Measurements from ENCODE around the gene ERF. TPM values are rescaled to one million over a fixed set of nuclear protein-coding genes. Genes with fewer than 3 reads are reported as not detected.

Gene ERF
- total and polyA plus RNA-seq, 2 donors from 2014 or later = 31.1 to 61.2 TPM

DNA sequence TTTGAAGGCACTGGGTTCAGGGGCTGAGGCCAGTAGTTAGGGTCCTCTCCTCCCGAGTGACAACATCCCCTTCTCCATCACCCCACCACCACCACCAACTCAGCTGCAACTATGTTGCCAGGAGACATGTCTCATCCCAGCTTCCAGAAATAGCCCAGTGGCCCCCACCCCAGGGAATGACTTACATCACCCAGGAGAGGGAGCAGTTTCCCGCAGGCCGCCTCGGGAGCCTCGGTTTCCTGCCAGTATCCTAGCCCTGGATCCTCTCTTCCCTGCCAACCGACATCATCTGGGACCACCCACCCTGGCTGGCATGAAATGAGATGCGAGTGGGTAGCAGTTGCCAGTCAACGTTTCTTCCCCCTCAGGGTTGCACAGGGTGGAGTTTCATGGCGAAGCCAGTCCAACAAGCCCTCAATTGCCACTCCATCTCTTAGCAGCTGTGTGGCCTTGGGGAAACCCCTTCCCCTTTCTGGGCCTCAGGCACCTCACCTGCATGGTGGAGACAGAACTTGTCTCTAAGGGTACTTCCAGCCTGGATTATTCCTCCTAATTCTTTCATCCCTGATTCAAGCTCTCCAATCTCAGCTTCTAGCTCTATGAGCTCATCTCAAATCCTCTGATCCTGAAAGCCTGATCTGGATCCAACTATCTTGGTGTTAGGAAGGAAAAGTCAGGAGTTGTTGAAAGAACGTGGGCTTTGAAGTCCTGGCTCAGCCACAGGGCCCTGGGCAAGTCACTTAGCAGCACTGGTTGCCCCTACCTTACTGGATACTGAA lies 8.6 kb downstream of the ERF start:
- FAIRE-seq = no peak
- Histone ChIP-seq H3K36me3 (ENCODE audit: control insufficient read depth in 2 of 3, insufficient read depth in 3 of 3, low read length in 3 of 3) (peaks cover 0 to 20% (median 3%) of the 10 kb centered on the region in 3 donors), H3K9me3 (ENCODE audit: control insufficient read depth in 2 of 3, insufficient read depth in 1 of 3, low read length in 3 of 3) (no peaks in the 10 kb centered on the region), H3K4me3 (ENCODE audit: low read length in 3 of 3) (no peak overlapping the region), H3K9ac (ENCODE audit: low read length in 3 of 3) (peak overlapping the region in 1 of 3 donors; percentile 48), H3K27me3 (ENCODE audit: control insufficient read depth, insufficient read depth, low read length) (no peaks in the 10 kb centered on the region), H3K27ac (ENCODE audit: low read depth in 2 of 2, low read length in 2 of 2) (no peak overlapping the region), H3K4me1 (ENCODE audit: control insufficient read depth in 2 of 3, insufficient read depth in 2 of 3, low read depth in 1 of 3, low read length in 3 of 3) (peaks cover 0 to 21% (median 13%) of the 10 kb centered on the region in 3 donors)
- intact Hi-C loops (cut with DNase I) = no loop called here
- TF ChIP-seq, protein P1, sequence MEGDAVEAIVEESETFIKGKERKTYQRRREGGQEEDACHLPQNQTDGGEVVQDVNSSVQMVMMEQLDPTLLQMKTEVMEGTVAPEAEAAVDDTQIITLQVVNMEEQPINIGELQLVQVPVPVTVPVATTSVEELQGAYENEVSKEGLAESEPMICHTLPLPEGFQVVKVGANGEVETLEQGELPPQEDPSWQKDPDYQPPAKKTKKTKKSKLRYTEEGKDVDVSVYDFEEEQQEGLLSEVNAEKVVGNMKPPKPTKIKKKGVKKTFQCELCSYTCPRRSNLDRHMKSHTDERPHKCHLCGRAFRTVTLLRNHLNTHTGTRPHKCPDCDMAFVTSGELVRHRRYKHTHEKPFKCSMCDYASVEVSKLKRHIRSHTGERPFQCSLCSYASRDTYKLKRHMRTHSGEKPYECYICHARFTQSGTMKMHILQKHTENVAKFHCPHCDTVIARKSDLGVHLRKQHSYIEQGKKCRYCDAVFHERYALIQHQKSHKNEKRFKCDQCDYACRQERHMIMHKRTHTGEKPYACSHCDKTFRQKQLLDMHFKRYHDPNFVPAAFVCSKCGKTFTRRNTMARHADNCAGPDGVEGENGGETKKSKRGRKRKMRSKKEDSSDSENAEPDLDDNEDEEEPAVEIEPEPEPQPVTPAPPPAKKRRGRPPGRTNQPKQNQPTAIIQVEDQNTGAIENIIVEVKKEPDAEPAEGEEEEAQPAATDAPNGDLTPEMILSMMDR (IDR thresholded peaks at IDR 0.05; ENCODE audit: borderline replicate concordance, extremely low read depth, insufficient read depth) = peak; percentile 60
- peak; percentile 57 to 91 (median 76) for DNase-seq

DNA sequence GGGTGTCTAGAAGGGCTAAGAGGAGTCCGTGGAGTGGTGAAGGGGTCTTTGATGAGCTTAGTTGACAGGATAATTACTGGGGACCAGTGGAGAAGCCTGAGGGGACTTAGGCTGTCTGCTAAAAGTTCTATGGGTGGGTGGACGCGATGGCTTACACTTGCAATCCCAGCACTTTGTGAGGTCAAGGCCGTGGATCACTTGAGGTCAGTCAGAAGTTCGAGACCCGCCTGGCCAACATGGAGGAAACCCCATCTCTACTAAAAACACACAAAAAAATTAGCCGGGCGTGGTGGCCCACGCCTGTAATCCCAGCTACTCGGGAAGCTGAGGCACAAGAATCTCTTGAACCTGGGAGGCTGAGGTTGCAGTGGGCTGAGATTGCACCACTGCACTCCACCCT lies 9.7 kb downstream of the ERF start:
- H3K9ac ChIP-seq (ENCODE audit: low read length in 3 of 3) = peak overlapping the region in 1 of 3 donors; percentile 71
- H3K27ac ChIP-seq (ENCODE audit: low read depth in 2 of 2, low read length in 2 of 2) = peak overlapping the region in 1 of 2 donors; percentile 99
- TF ChIP-seq, protein P1 (IDR thresholded peaks at IDR 0.05; ENCODE audit: borderline replicate concordance, extremely low read depth, insufficient read depth) = no peak
- H3K9me3 ChIP-seq (ENCODE audit: control insufficient read depth in 2 of 3, insufficient read depth in 1 of 3, low read length in 3 of 3) = no peaks in the 10 kb centered on the region
- peak overlapping the region in 1 of 3 donors; percentile 78 for H3K4me3 ChIP-seq (ENCODE audit: low read length in 3 of 3)
- no peaks in the 10 kb centered on the region for H3K27me3 ChIP-seq (ENCODE audit: control insufficient read depth, insufficient read depth, low read length)
- intact Hi-C loops (cut with DNase I) = no loop called here
- FAIRE-seq (no peak), DNase-seq (peak in 1 of 5 donors; percentile 77)
- peaks cover 0 to 20% (median 12%) of the 10 kb centered on the region in 3 donors for H3K4me1 ChIP-seq (ENCODE audit: control insufficient read depth in 2 of 3, insufficient read depth in 2 of 3, low read depth in 1 of 3, low read length in 3 of 3)
- peaks cover 0 to 17% (median 3%) of the 10 kb centered on the region in 3 donors for H3K36me3 ChIP-seq (ENCODE audit: control insufficient read depth in 2 of 3, insufficient read depth in 3 of 3, low read length in 3 of 3)

- H3K9me3 ChIP-seq (ENCODE audit: control insufficient read depth in 2 of 3, insufficient read depth in 1 of 3, low read length in 3 of 3) = no peaks in the 10 kb centered on the region
- intact Hi-C loops (cut with DNase I) = no loop called here
- FAIRE-seq = no peak
- peaks cover 0 to 11% (median 0%) of the 10 kb centered on the region in 3 donors for H3K36me3 ChIP-seq (ENCODE audit: control insufficient read depth in 2 of 3, insufficient read depth in 3 of 3, low read length in 3 of 3)
- H3K4me3 ChIP-seq (ENCODE audit: low read length in 3 of 3) = peak overlapping the region; percentile 78 to 91 (median 81)
- TF ChIP-seq, protein P1 (IDR thresholded peaks at IDR 0.05; ENCODE audit: borderline replicate concordance, extremely low read depth, insufficient read depth) = peak; percentile 61
- H3K9ac ChIP-seq (ENCODE audit: low read length in 3 of 3) = peak overlapping the region; percentile 51 to 80 (median 71)
- peak overlapping the region; percentile 92 to 99 for H3K27ac ChIP-seq (ENCODE audit: low read depth in 2 of 2, low read length in 2 of 2)
- peak; percentile 95 to 98 (median 96) for DNase-seq
- H3K27me3 ChIP-seq (ENCODE audit: control insufficient read depth, insufficient read depth, low read length) = no peaks in the 10 kb centered on the region
- H3K4me1 ChIP-seq (ENCODE audit: control insufficient read depth in 2 of 3, insufficient read depth in 2 of 3, low read depth in 1 of 3, low read length in 3 of 3) = peaks cover 0 to 18% (median 7%) of the 10 kb centered on the region in 3 donors
These were observed 10.3 kb downstream of the ERF start for GRCh38 chr19:42244347-42245220.

Measured in kidney (tissue), 14 donors.